ENCODE results near the gene ANKRD13B. TPM values are rescaled to one million over a fixed set of nuclear protein-coding genes. Genes with fewer than 3 reads are reported as not detected.

The ANKRD13B gene
- polyA plus RNA-seq, 1 donor = 14.4 TPM

- no peak for DNase-seq (ENCODE audit: low read depth)
Measured at GRCh38 chr17:29594519-29595090, 1.7 kb downstream of the ANKRD13B start.

DNA sequence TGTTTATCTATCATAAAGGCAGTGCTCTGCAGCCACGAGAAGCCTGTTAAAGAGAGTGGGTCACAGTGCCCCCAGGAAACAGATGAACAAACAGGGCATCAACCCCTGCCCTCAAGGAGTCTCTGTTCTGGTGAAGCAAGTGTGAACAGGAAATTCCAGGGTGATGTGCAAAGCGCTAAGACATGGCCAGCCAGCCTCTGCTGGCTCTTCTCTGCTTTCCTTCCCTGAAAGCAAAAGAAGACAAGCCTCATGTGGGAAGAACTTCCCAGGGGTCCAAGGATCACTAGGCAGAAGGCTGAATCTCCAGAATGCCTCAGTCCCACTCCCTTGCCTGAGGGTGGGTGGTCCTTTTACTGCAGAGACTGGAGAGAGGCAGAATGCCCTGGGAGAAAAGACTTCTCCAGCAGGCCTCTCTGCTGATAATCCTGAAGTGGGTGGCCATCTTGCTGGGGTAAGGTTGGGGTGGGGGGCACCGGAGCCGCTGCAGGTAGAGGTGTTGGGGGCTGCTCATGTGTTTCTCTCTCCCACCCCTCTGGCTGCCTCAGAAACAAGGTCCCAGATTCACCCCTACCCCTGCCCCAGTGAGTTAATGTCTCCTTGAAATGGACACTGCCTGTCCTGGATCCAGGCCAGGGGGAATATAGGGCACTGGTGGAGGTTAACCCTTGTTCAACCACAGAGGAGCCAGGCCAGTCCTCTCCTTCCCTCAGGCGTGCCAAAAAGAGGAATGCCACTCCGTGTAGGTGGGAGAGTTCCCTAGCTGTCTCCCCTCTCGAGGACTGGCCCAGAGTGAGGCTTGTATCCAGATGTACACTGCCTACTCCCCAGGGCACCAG, 2.4 kb downstream of the ANKRD13B start:
- DNase-seq (ENCODE audit: low read depth) = no peak

DNA sequence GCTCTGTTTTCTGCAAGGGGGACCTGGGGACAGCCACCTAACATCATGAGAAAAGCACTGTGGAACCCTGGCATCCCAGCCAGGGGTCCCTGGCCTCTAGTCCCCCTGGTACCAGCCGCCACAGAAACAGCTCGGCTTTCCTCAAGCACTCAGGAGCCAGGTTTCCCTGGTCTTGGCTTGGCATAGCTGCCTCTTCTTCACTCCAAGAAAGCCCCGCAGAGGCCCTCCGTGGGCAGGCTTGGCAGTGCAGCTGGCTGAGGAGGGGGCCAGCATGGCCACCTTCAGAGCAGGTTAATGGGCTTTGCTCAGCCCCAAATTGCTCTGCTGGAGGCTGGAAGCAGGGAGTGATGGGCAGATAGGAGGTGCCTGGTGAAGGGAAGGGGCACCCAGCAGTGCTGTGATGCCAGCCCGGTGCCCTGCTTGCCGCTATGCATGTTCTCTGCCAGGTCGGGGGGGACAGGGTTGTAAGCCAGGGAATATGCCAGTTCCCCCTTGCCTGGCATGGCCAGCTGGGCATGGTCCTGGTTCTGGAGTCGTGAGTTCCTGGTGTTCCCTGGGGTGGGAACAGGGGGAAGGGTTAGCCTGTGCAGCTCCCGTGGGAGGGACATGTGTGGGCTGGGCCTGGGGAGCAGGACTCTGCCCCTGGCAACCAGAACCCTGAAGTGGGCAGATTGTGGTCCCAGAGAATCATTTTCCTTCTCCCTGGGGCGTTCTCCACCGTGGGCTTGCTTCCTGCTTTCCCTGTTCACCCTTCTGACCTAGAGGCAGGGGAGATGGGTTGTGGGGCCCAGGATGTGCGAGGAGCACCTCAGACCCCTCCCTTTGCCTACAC, 3.2 kb downstream of the ANKRD13B start:
- no peak for DNase-seq (ENCODE audit: low read depth)

- DNase-seq (ENCODE audit: low read depth) = no peak
Measured at GRCh38 chr17:29596811-29597210, 3.9 kb downstream of the ANKRD13B start.

DNA sequence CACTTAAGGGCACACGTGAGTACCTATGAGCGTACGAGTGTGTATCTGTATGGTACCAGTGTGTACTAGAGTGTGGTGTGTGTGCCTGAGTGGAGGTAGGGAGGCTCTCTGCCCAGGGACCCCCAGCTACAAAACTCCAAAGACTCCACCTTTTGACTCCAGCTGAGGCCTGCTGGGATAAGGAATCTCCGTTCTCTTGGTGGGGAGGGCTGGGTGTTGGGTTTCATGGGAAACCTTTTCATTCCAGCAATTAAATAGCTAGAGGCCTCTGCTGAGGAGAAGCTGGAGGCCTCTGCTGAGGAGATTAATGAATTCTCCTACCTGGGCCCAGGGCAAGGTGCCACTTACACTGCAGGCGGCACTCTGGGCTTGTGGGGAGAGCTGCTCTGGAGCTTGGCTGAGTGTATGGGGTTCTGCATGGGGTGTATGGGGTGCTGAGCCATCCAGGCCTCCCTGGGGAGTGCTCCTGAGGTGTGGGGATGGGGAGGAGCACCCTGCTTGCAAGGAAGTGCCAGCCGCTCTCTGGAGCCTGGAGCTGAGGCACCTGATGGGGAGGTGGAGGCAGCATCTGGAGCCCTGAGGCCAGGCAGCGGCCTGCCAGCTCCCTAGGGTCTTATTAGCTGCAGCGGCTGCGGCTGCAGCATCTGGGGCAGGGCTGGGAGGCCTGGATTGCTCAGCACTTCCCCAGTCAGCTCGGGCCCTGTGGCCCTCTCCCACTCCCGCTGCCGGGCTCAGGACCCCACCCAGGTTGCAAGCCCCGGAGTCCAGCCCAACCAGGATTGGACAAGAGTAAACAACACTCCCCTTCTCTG, 4.6 kb downstream of the ANKRD13B start:
- DNase-seq (ENCODE audit: low read depth) = no peak

- peak; percentile 53 for DNase-seq (ENCODE audit: low read depth)
Measured at GRCh38 chr17:29603109-29603674, 10.3 kb downstream of the ANKRD13B start.

- DNase-seq (ENCODE audit: low read depth) = no peak
Measured at GRCh38 chr17:29607557-29608195, 14.7 kb downstream of the ANKRD13B start.

DNA sequence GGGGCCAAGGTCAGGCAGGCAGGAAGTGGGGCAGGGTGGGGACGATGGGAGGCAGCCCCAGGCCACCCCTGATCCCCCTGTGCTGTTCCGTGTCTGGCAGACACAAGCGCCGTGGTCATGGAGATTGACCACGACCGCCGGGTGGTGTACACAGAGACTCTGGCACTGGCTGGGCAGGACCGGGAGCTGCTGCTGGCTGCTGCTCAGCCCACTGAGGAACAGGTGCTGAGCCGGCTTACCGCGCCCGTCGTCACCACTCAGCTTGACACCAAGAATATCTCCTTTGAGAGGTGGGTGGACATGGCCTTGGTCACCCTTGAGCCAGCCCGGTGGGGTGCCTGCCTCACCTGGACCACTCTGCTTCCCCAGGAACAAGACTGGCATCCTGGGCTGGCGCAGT, 16.1 kb downstream of the ANKRD13B start:
- DNase-seq (ENCODE audit: low read depth) = no peak

DNA sequence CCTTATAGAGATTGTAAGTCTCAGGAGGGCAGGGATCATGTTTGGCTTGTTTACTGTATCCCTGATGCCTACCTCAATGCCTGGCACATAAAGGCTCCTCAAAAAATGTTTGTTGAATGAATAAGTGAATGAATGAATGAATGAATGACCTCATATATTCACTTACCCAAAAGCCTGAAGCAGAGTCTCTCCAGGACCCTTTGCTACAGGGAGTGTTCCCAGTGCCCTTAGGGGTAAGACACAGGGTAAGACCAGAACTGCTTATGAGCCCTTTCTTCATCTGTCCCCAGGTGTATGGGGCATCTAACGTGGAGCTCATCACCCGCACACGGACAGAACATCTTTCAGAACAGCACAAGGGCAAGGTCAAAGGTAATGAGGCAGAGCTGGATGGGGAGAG, 17.5 kb downstream of the ANKRD13B start:
- no peak for DNase-seq (ENCODE audit: low read depth)

DNA sequence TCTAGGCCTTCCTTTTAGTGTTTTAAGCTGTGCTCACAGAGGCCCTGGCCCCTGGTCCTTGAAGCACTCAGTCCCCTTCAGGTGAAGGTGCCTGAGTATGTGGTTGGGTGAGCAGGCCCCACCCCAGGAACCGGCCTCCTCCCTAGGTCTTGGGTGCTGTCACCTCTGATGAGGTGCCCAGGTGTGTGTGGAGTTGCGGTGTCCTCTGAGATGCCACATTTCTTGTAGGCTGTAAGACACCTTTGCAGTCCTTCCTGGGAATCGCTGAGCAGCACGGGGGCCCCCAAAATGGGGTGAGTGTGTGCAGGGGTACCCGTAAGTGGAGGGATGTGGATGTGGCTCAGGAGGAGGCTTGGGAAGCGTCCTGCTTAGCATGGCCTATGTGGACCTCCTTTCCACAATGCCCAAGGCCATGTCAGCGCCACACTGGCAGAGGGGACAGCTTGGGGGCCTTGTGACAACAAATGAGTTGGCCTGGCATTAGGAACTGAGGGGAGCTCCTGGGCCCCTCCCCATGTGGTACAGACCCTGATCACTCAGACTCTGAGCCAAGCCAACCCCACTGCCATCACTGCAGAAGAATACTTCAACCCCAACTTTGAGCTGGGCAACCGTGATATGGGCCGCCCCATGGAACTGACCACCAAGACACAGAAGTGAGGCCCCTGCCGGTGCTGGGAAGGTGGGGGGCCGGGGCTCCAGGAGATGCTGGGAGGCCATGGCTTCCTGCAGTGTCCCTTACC, 18.6 kb downstream of the ANKRD13B start:
- no peak for DNase-seq (ENCODE audit: low read depth)

DNA sequence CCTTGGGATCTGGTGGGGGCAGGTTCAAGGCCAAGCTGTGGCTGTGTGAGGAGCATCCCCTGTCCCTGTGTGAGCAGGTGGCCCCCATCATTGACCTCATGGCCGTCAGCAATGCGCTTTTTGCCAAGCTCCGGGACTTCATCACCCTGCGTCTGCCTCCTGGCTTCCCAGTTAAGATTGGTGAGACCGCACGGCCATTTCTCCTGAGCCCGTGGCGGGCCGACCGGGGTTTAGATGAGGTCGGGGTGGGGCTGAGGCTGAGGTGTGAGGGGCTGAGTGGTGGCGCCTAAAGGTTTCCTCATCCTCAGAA, 19.1 kb downstream of the ANKRD13B start:
- no peak for DNase-seq (ENCODE audit: low read depth)

DNA sequence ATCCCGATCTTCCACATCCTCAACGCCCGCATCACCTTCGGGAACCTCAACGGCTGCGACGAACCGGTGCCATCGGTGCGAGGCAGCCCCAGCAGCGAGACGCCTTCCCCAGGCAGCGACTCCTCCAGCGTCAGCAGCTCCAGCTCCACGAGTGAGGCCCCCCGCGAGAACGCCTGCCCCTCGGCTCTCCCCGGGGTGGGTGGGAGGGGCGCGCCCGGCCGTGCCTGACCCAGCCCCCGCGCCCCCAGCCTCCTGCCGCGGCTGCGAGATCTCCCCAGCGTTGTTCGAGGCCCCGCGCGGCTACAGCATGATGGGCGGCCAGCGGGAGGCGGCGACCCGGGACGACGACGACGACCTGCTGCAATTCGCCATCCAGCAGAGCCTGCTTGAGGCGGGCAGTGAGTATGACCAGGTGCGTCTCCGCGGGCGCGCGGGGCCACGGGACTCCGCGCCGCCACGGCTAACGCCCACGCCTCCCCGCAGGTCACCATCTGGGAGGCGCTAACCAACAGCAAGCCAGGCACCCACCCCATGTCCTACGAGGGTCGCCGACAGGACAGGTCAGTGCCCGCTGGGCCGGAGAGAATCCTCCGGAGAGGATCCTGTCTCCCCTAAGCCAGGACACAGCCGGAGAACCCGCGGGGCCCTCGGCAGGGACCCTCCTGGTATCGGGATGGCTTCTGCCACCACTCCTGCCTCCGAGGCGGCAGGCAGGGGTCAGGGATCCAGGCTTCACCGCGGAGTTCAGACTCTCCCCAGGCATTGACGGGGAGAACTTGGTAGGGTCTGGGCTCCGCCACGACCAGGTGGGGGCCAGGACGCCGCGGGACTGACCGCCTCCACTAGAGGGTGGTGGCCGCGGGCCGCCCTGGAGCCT, 19.7 kb downstream of the ANKRD13B start:
- DNase-seq (ENCODE audit: low read depth) = no peak

- no peak for DNase-seq (ENCODE audit: low read depth)
Measured at GRCh38 chr17:29613352-29613837, 20.5 kb downstream of the ANKRD13B start.

DNA sequence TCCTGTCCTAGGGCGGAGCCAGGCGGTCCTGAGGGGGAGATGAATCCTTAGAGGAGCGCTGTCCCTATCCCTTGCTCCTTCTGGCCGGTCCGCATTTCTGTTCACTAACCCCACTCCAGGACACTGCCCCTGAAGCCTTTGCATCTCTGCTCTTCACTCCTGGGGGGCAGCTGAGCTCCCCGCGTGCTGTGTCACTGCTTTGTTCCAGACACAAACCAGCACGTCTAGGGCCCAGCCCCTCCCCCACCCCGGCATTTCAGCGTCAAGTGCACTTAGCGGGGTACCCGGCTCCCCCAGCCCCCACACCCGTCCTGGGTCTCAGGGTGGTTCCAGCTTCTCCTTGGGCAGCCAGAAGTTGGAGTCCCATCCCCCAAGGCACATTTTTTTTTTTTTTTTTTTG, 20.9 kb downstream of the ANKRD13B start:
- no peak for DNase-seq (ENCODE audit: low read depth)

DNA sequence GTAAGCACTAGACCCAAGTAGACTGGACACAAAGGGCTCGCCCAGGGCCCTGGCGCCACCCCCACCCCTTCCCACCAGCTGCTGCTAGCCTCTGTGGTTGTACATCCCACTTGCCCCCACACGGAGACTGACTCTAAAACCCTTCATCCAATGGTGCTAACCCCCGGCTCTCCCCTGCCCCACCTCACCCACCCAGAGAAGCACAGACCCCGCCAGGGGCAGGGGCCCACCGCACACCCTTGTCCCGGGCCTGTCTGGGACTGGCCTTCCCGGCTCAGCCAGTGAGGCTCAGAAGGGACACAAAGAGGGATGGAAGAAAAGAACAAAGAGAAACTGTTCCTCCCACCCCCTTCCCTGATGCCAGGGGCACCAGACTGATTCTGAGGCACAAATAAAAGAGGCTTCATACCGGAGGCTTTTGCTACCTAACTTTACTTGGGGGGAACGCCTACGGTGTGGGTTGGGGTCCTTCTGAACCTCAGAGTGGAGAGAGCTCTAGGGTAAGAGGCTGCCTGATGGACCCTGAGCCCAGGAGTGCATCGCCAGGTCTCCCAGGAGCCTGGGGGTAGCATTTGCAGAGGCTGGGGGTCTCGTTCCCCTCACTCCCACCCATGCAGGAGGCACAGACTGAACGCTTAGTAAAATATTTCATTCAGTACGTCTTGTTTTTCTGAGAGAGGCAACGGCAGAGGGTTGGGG, 21.6 kb downstream of the ANKRD13B start:
- DNase-seq (ENCODE audit: low read depth) = no peak

- no peak for DNase-seq (ENCODE audit: low read depth)
Measured at GRCh38 chr17:29615048-29615385, 22.1 kb downstream of the ANKRD13B start.

DNA sequence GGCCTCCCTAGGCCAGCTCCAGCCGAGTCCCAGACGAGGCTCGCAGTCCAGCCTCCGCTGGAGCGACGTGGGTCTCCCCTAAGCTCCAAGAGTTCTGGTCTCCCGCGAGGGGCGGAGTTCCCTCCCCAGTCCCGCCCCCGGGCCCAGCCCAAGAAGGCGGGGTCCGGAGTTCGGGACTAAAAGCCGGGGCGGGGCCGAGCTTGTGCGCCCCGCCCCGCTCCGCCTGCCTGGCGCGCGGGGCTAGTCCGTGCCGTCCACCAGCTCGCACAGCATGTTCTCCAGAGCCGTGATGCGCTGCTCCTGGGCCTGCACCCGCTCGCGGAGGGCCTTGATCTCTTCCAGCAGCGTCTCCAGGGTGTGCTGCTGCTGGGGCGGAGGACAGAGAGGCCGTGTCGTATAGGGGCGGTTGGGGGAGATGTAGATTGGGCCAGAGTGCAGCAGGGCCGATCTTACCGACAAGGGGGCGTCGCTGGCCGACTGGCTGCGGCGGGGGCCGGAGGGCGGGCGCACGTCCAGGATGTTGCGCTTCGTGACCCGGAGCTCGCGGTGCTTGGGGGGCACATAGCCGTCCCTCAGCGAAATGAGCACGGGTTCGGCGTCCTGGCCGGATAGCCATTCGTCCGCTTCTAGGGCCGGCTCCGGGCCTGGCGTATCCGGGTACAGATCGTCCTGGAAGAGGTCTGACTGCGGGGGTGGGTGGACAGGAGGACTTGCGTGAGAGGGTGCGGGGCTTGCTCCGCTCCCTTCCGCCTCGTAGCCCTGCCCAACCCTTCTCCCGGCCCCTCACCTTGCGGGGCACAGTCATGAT, 22.8 kb downstream of the ANKRD13B start:
- no peak for DNase-seq (ENCODE audit: low read depth)

Data from forelimb muscle (tissue), 1 donor.